Fibroblast of lung (primary cell): ENCODE data around the gene BORCS6. TPM values are rescaled to one million over a fixed set of nuclear protein-coding genes. Genes with fewer than 3 reads are reported as not detected.

Experiments used
- DNase-seq, 2 donors: peaks; one replicate each; pipeline versions ENCODE4 v3.0.0 to v3.0.0-alpha.2; 2010; ENCODE audit warnings: low read depth in 2 of 2
- H2AFZ ChIP-seq: 2 replicates; pipeline ENCODE4 v1.5.1; 2012; ENCODE audit warnings: low read length, control low read depth, inconsistent platforms
- H3K27ac ChIP-seq: 2 replicates; pipeline ENCODE4 v1.5.1; 2011; ENCODE audit warnings: low read length, control low read depth; ENCODE audit not compliant: insufficient read depth
- H3K27me3 ChIP-seq: 2 replicates; pipeline ENCODE4 v1.5.1; 2011; ENCODE audit warnings: mild to moderate bottlenecking, low read length; ENCODE audit not compliant: control insufficient read depth, insufficient read depth
- H3K36me3 ChIP-seq: 2 replicates; pipeline ENCODE4 v1.5.1; 2011; ENCODE audit warnings: low read length; ENCODE audit not compliant: control insufficient read depth, insufficient read depth
- H3K4me1 ChIP-seq: 2 replicates; pipeline ENCODE4 v1.5.1; 2011; ENCODE audit warnings: low read length; ENCODE audit not compliant: control insufficient read depth, insufficient read depth; ENCODE audit errors: extremely low read depth
- H3K4me2 ChIP-seq: 2 replicates; pipeline ENCODE4 v1.5.1; 2011; ENCODE audit warnings: low read length, control low read depth; ENCODE audit not compliant: insufficient read depth; ENCODE audit errors: extremely low read depth
- H3K4me3 ChIP-seq, 4 experiments: fragments of 200-600 bp in 1 of 4; sonication (generic) in 1 of 4; replicated peaks in 1 of 4; 2 replicates each; pipeline ENCODE4 v1.5.1; 2011 to 2016; ENCODE audit warnings: low read length in 4 of 4, low read depth in 3 of 4, mild to moderate bottlenecking in 3 of 4, control low read depth in 2 of 4, inconsistent platforms in 1 of 4, mixed read lengths in 1 of 4; ENCODE audit not compliant: insufficient read depth in 1 of 4; ENCODE audit errors: control extremely low read depth in 1 of 4
- H3K79me2 ChIP-seq: 2 replicates; pipeline ENCODE4 v1.5.1; 2012; ENCODE audit warnings: mild to moderate bottlenecking, low read length, inconsistent platforms; ENCODE audit not compliant: control insufficient read depth, insufficient read depth
- H3K9ac ChIP-seq: 2 replicates; pipeline ENCODE4 v1.5.1; 2011; ENCODE audit warnings: mild to moderate bottlenecking, low read length, control low read depth; ENCODE audit not compliant: insufficient read depth
- H3K9me3 ChIP-seq: 2 replicates; pipeline ENCODE4 v1.5.1; 2012; ENCODE audit warnings: low read depth, low read length; ENCODE audit not compliant: control insufficient read depth, insufficient read depth
- H4K20me1 ChIP-seq: 2 replicates; pipeline ENCODE4 v1.5.1; 2011; ENCODE audit warnings: low read length; ENCODE audit not compliant: control insufficient read depth, insufficient read depth; ENCODE audit errors: extremely low read depth
- CTCF ChIP-seq, 2 donors: IDR thresholded peaks in 1 of 2; conservative IDR thresholded peaks in 1 of 2; 1 replicate in 1 of 2; 2 replicates in 1 of 2; pipeline ENCODE4 v1.5.1; 2011 to 2012; ENCODE audit warnings: low read length in 2 of 2, control low read depth in 1 of 2, inconsistent platforms in 1 of 2, low read depth in 1 of 2, mild to moderate bottlenecking in 1 of 2
- EZH2 ChIP-seq: IDR thresholded peaks from 2 replicates; pipeline ENCODE4 v1.5.1; 2012; ENCODE audit warnings: low read length, control low read depth, mild to moderate bottlenecking; ENCODE audit errors: missing control alignments
- polyA plus RNA-seq, 2 donors: library from polyadenylated mRNA; depleted of rRNA in 1 of 2; stranded (reverse) in 1 of 2; unstranded in 1 of 2; fragments of >200 nt; gene quantifications; 2 replicates each; pipeline ENCODE4 v1.2.1, GENCODE V29; 2011 to 2012; ENCODE audit warnings: missing spikeins in 1 of 2
- total RNA-seq: library from RNA; depleted of rRNA; stranded (reverse); fragments of >200 nt; gene quantifications from 2 replicates; pipeline ENCODE4 v1.2.1, GENCODE V29; 2014

BORCS6 gene
- total and polyA plus RNA-seq, 2 donors (not counting 1 experiment from before 2014, with no cell fraction given): 2.9 to 11.4 TPM

GRCh38 chr17:8147805-8148404 is 42.1 kb downstream of the BORCS6 start:
- Histone ChIP-seq H4K20me1 (no peaks in the 10 kb centered on the region), H3K9me3 (no peaks in the 10 kb centered on the region), H3K9ac (no peak overlapping the region), H3K4me1 (peaks cover 7% of the 10 kb centered on the region), H3K4me3 (no peak overlapping the region), H3K4me2 (no peak overlapping the region), H3K79me2 (peaks cover 2% of the 10 kb centered on the region), H3K27me3 (no peaks in the 10 kb centered on the region), H2AFZ (no peak overlapping the region), H3K36me3 (peaks cover 30% of the 10 kb centered on the region), H3K27ac (no peak overlapping the region)
- DNase-seq: no peak
- TF ChIP-seq EZH2: no peak
- TF ChIP-seq CTCF (conservative IDR thresholded peaks at IDR 0.05 in 1 of 2, IDR thresholded peaks at IDR 0.05 in 1 of 2; ENCODE audit: low read depth in 1 of 2, low read length in 2 of 2): no peak

DNA sequence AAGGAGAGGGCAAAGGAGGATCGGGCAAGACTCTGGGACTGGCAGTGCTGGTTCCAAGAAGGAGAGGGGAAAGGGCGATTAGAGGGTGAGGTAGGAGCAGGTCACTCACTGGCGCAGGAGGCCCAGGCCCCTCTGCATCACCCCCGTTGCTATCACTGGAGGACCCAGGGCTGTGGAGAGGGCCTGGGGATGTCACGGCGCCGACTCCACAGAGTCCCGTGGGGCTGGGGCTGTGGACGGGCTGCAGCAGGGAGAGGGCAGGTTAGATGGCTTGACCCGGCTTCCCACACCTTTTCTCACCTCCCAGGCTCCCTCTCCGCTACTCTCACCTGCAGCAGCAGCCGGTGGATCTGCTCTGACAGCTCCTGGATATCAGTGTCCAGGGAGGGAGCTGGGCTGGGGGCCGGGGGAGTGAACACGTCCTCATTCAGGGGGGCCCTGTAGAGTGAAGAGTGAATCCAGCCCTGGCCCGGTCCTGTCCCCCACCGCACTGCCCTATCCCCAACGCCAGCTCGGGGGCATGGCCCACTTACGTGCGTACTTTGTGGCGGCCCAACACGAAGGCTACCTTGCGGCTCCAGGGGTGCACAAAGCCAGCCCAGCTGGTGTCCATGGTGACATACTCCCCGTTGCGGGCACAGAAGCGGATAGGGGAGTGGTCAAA is 42.7 kb downstream of the BORCS6 start:
- Histone ChIP-seq H3K27ac (no peak overlapping the region), H3K27me3 (no peaks in the 10 kb centered on the region), H3K4me1 (peaks cover 3% of the 10 kb centered on the region), H3K9ac (no peak overlapping the region), H3K4me2 (no peak overlapping the region), H4K20me1 (no peaks in the 10 kb centered on the region), H3K9me3 (no peaks in the 10 kb centered on the region), H3K36me3 (peaks cover 35% of the 10 kb centered on the region), H2AFZ (no peak overlapping the region), H3K79me2 (peaks cover 2% of the 10 kb centered on the region), H3K4me3 (no peak overlapping the region)
- no peak for DNase-seq
- TF ChIP-seq EZH2 (no peak), CTCF (conservative IDR thresholded peaks at IDR 0.05 in 1 of 2, IDR thresholded peaks at IDR 0.05 in 1 of 2; ENCODE audit: low read depth in 1 of 2, low read length in 2 of 2) (no peak)

- no peak overlapping the region for H3K4me3 ChIP-seq
- H3K27me3 ChIP-seq: no peaks in the 10 kb centered on the region
- H3K9ac ChIP-seq: no peak overlapping the region
- H2AFZ ChIP-seq: no peak overlapping the region
- H4K20me1 ChIP-seq: no peaks in the 10 kb centered on the region
- TF ChIP-seq EZH2 (no peak), CTCF (conservative IDR thresholded peaks at IDR 0.05 in 1 of 2, IDR thresholded peaks at IDR 0.05 in 1 of 2; ENCODE audit: low read depth in 1 of 2, low read length in 2 of 2) (no peak)
- H3K4me1 ChIP-seq: peaks cover 3% of the 10 kb centered on the region
- H3K27ac ChIP-seq: no peak overlapping the region
- DNase-seq: no peak
- H3K9me3 ChIP-seq: no peaks in the 10 kb centered on the region
- H3K4me2 ChIP-seq: no peak overlapping the region
- H3K36me3 ChIP-seq: peaks cover 38% of the 10 kb centered on the region
- peaks cover 2% of the 10 kb centered on the region for H3K79me2 ChIP-seq
Measured at GRCh38 chr17:8146381-8147140, 43.4 kb downstream of the BORCS6 start.
